Measurements from ENCODE around the gene AURKAIP1. TPM values are rescaled to one million over a fixed set of nuclear protein-coding genes. Genes with fewer than 3 reads are reported as not detected.

Gene AURKAIP1
- total and polyA plus RNA-seq, 2 of the 13 experiments (the other 11 are each of a cell fraction or from before 2014, with no cell fraction given) = 69.5 to 175 TPM

DNA sequence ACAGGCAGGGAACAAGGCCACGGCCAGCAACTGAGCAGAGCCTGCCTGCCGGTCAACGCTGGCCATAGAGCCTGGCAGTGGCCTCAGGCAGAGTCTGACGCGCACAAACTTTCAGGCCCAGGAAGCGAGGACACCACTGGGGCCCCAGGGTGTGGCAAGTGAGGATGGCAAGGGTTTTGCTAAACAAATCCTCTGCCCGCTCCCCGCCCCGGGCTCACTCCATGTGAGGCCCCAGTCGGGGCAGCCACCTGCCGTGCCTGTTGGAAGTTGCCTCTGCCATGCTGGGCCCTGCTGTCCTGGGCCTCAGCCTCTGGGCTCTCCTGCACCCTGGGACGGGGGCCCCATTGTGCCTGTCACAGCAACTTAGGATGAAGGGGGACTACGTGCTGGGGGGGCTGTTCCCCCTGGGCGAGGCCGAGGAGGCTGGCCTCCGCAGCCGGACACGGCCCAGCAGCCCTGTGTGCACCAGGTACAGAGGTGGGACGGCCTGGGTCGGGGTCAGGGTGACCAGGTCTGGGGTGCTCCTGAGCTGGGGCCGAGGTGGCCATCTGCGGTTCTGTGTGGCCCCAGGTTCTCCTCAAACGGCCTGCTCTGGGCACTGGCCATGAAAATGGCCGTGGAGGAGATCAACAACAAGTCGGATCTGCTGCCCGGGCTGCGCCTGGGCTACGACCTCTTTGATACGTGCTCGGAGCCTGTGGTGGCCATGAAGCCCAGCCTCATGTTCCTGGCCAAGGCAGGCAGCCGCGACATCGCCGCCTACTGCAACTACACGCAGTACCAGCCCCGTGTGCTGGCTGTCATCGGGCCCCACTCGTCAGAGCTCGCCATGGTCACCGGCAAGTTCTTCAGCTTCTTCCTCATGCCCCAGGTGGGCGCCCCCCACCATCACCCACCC is 43.7 kb downstream of the AURKAIP1 start, which contains the start of gene TAS1R3 (continued):
- no peak for TF ChIP-seq SOX6 (IDR thresholded peaks at IDR 0.05)
- TF ChIP-seq SOX6 (CRISPR knock-in tag; IDR thresholded peaks at IDR 0.05) = peak; percentile 13; the same call in 1 of the 2 replicates
- 0 out of 2 replicates have a peak, but pooled peaks have one; percentile 25 for TF ChIP-seq ERF (CRISPR knock-in tag; IDR thresholded peaks at IDR 0.05)
- no peak for TF ChIP-seq ZNF891 (CRISPR knock-in tag; IDR thresholded peaks at IDR 0.05)
- TF ChIP-seq EZH2 (conservative IDR thresholded peaks at IDR 0.05; ENCODE audit: low read depth, low read length) = no peak
- TF ChIP-seq YEATS4 (CRISPR knock-in tag; IDR thresholded peaks at IDR 0.05; ENCODE audit: borderline replicate concordance) = 0 out of 2 replicates have a peak, but pooled peaks have one; percentile 12
- no peak for TF ChIP-seq LCORL (IDR thresholded peaks at IDR 0.05)
- peak; percentile 53; the same call in 1 of the 2 replicates for TF ChIP-seq LCORL (CRISPR knock-in tag; IDR thresholded peaks at IDR 0.05)
- 0 out of 2 replicates have a peak, but pooled peaks have one; percentile 82 for TF ChIP-seq CAMTA2 (CRISPR knock-in tag; IDR thresholded peaks at IDR 0.05; ENCODE audit: borderline replicate concordance)
- no peak for TF ChIP-seq HMG20A (CRISPR knock-in tag; IDR thresholded peaks at IDR 0.05; ENCODE audit: borderline replicate concordance)
- TF ChIP-seq, protein P1, sequence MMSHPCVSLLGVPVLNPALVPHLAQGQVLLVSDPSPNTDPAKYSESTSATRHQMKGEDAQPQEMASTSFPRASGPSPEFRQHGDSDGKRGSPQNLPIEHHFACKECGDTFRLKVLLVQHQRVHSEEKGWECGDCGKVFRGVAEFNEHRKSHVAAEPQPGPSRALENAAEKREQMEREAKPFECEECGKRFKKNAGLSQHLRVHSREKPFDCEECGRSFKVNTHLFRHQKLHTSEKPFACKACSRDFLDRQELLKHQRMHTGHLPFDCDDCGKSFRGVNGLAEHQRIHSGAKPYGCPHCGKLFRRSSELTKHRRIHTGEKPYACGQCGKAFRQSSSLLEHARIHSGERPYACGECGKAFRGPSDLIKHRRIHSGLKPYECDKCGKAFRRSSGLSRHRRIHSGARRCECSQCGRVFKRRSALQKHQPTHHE (CRISPR knock-in tag; IDR thresholded peaks at IDR 0.05; ENCODE audit: borderline replicate concordance) = 0 out of 2 replicates have a peak, but pooled peaks have one; percentile 31
- peak; percentile 41; the same call in 1 of the 2 replicates for TF ChIP-seq ZNF672 (CRISPR knock-in tag; IDR thresholded peaks at IDR 0.05)
- TF ChIP-seq MEIS2 (CRISPR knock-in tag; IDR thresholded peaks at IDR 0.05) = no peak
- TF ChIP-seq KMT2A (CRISPR knock-in tag; IDR thresholded peaks at IDR 0.05) = peak; percentile 20; the same call in 1 of the 2 replicates
- no peak for TF ChIP-seq REL (CRISPR knock-in tag; conservative IDR thresholded peaks at IDR 0.05)
- TF ChIP-seq ZKSCAN8 (CRISPR knock-in tag; IDR thresholded peaks at IDR 0.05; ENCODE audit: borderline replicate concordance) = no peak
- TF ChIP-seq, protein P2, sequence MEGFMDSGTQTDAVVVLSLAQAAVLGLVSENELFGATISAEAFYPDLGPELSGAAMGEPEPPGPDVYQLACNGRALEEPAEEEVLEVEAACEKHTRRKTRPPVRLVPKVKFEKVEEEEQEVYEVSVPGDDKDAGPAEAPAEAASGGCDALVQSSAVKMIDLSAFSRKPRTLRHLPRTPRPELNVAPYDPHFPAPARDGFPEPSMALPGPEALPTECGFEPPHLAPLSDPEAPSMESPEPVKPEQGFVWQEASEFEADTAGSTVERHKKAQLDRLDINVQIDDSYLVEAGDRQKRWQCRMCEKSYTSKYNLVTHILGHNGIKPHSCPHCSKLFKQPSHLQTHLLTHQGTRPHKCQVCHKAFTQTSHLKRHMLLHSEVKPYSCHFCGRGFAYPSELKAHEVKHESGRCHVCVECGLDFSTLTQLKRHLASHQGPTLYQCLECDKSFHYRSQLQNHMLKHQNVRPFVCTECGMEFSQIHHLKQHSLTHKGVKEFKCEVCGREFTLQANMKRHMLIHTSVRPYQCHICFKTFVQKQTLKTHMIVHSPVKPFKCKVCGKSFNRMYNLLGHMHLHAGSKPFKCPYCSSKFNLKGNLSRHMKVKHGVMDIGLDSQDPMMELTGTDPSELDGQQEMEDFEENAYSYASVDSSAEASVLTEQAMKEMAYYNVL (CRISPR knock-in tag; IDR thresholded peaks at IDR 0.05; ENCODE audit: borderline replicate concordance) = peak; percentile 42; the same call in 1 of the 2 replicates
- 0 out of 2 replicates have a peak, but pooled peaks have one; percentile 47 for TF ChIP-seq ZNF225 (CRISPR knock-in tag; IDR thresholded peaks at IDR 0.05)
- TF ChIP-seq ISL2 (CRISPR knock-in tag; IDR thresholded peaks at IDR 0.05) = no peak
- TF ChIP-seq, protein P3, sequence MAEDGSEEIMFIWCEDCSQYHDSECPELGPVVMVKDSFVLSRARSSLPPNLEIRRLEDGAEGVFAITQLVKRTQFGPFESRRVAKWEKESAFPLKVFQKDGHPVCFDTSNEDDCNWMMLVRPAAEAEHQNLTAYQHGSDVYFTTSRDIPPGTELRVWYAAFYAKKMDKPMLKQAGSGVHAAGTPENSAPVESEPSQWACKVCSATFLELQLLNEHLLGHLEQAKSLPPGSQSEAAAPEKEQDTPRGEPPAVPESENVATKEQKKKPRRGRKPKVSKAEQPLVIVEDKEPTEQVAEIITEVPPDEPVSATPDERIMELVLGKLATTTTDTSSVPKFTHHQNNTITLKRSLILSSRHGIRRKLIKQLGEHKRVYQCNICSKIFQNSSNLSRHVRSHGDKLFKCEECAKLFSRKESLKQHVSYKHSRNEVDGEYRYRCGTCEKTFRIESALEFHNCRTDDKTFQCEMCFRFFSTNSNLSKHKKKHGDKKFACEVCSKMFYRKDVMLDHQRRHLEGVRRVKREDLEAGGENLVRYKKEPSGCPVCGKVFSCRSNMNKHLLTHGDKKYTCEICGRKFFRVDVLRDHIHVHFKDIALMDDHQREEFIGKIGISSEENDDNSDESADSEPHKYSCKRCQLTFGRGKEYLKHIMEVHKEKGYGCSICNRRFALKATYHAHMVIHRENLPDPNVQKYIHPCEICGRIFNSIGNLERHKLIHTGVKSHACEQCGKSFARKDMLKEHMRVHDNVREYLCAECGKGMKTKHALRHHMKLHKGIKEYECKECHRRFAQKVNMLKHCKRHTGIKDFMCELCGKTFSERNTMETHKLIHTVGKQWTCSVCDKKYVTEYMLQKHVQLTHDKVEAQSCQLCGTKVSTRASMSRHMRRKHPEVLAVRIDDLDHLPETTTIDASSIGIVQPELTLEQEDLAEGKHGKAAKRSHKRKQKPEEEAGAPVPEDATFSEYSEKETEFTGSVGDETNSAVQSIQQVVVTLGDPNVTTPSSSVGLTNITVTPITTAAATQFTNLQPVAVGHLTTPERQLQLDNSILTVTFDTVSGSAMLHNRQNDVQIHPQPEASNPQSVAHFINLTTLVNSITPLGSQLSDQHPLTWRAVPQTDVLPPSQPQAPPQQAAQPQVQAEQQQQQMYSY (CRISPR knock-in tag; IDR thresholded peaks at IDR 0.05) = no peak
- TF ChIP-seq ZNF598 (CRISPR knock-in tag; IDR thresholded peaks at IDR 0.05; ENCODE audit: borderline replicate concordance) = no peak; the same call in 1 of the 2 replicates
